K562 (cell line): ENCODE data around the gene RITA1. TPM values are rescaled to one million over a fixed set of nuclear protein-coding genes. Genes with fewer than 3 reads are reported as not detected.
A peak's percentile ranks its signal among the peaks of the same experiment; 100 is the strongest.

ENCODE experiments used
- CBFA2T2 ChIP-seq: fragments of 450-650 bp; conservative IDR thresholded peaks from 2 replicates; pipeline ENCODE4 v1.6.1; 2017; ENCODE audit warnings: mild to moderate bottlenecking
- CHD2 ChIP-seq: IDR thresholded peaks from 2 replicates; pipeline ENCODE4 v1.6.1; 2011; ENCODE audit warnings: low read depth, low read length
- CTBP1 ChIP-seq: fragments of 450-650 bp; IDR thresholded peaks from 2 replicates; pipeline ENCODE4 v1.6.1; 2016; ENCODE audit warnings: borderline replicate concordance
- DPF2 ChIP-seq: fragments of 450-650 bp; IDR thresholded peaks from 2 replicates; pipeline ENCODE4 v1.6.1; 2016
- EP300 ChIP-seq: IDR thresholded peaks from 2 replicates; pipeline ENCODE4 v1.6.1; 2012; ENCODE audit warnings: low read length, improper control_type of control experiment
- EP400 ChIP-seq: fragments of 450-650 bp; IDR thresholded peaks from 2 replicates; pipeline ENCODE4 v1.6.1; 2017; ENCODE audit warnings: antibody characterized with exemption, mild to moderate bottlenecking, moderate library complexity
- ETV1 ChIP-seq: fragments of 450-650 bp; conservative IDR thresholded peaks from 2 replicates; pipeline ENCODE4 v1.6.1; 2016; ENCODE audit warnings: missing genetic modification characterization, control low read depth, low read depth, missing compliant biosample characterization
- GATAD2B ChIP-seq: fragments of 450-650 bp; IDR thresholded peaks from 2 replicates; pipeline ENCODE4 v1.6.1; 2017; ENCODE audit warnings: mild to moderate bottlenecking, borderline replicate concordance
- HNRNPLL ChIP-seq: fragments of 200-400 bp; formaldehyde crosslinking; IDR thresholded peaks from 2 replicates; pipeline ENCODE4 v1.6.1; 2017; ENCODE audit warnings: low read length, low read depth, mild to moderate bottlenecking; ENCODE audit not compliant: poor library complexity, severe bottlenecking
- L3MBTL2 ChIP-seq: fragments of 450-650 bp; IDR thresholded peaks from 2 replicates; pipeline ENCODE4 v1.6.1; 2016; ENCODE audit warnings: mild to moderate bottlenecking, moderate library complexity
- NFYB ChIP-seq: IDR thresholded peaks from 2 replicates; pipeline ENCODE4 v1.6.1; 2011; ENCODE audit warnings: mild to moderate bottlenecking, moderate library complexity; ENCODE audit not compliant: insufficient read length; ENCODE audit errors: extremely low read depth
- RAD51 ChIP-seq: fragments of 450-650 bp; IDR thresholded peaks from 2 replicates; pipeline ENCODE4 v1.7.1; 2016; ENCODE audit warnings: low read depth, mild to moderate bottlenecking, borderline replicate concordance
- RBM25 ChIP-seq: fragments of 200-400 bp; formaldehyde crosslinking; IDR thresholded peaks from 2 replicates; pipeline ENCODE4 v1.6.1; 2018; ENCODE audit warnings: low read length, low read depth, moderate library complexity; ENCODE audit not compliant: severe bottlenecking
- SP2 ChIP-seq: IDR thresholded peaks from 2 replicates; pipeline ENCODE4 v1.6.1; 2011; ENCODE audit warnings: mild to moderate bottlenecking, low read depth, low read length, moderate library complexity; ENCODE audit not compliant: poor library complexity, severe bottlenecking; ENCODE audit errors: extremely low read depth
- TAF1 ChIP-seq: IDR thresholded peaks from 2 replicates; pipeline ENCODE4 v1.6.1; 2011; ENCODE audit warnings: mild to moderate bottlenecking, low read length, moderate library complexity; ENCODE audit not compliant: insufficient read depth, control insufficient read depth, severe bottlenecking; ENCODE audit errors: extremely low read depth
- ZNF121 ChIP-seq: sonication (generic); formaldehyde crosslinking; conservative IDR thresholded peaks from 2 replicates; pipeline ENCODE4 v1.8.0; 2022; ENCODE audit warnings: missing genetic modification reagents
- ZNF583 ChIP-seq: fragments of 250-450 bp; sonication (Bioruptor Pico); IDR thresholded peaks from 2 replicates; pipeline ENCODE4 v1.4.0; 2020
- ZNF695 ChIP-seq: fragments of 450-650 bp; formaldehyde crosslinking; IDR thresholded peaks from 2 replicates; pipeline ENCODE4 v1.4.0; 2020; ENCODE audit warnings: mild to moderate bottlenecking, moderate library complexity
- polyA plus RNA-seq, 8 experiments: library from polyadenylated mRNA; depleted of rRNA in 4 of 8; stranded (reverse) in 5 of 8; unstranded in 3 of 8; fragments of >200 nt; fragmentation: Nextera tagmentation in 2 of 8; fragmentation: Illumina TruSeq in 1 of 8; extraction: Ambion mirVana in 2 of 8; extraction: Trizol in 1 of 8; gene quantifications; 2 replicates each; pipeline versions ENCODE4 v1.2.1 to v1.2.3, GENCODE V29; 2011 to 2014; ENCODE audit warnings: inconsistent platforms in 1 of 8, missing spikeins in 1 of 8
- total RNA-seq, 7 experiments: library from RNA; depleted of rRNA in 6 of 7; stranded (reverse); fragments of >200 nt in 6 of 7; fragmentation: Illumina TruSeq in 2 of 7; extraction: Trizol in 2 of 7; gene quantifications; 2 replicates each; pipeline versions ENCODE4 v1.2.1 to v1.2.3, GENCODE V29; 2011 to 2021; ENCODE audit warnings: low replicate concordance in 1 of 7
- TF ChIP-seq, protein P1 (sequence below): fragments of 250-450 bp; sonication (Bioruptor Pico); IDR thresholded peaks from 2 replicates; pipeline ENCODE4 v1.8.0; 2022; ENCODE audit warnings: inconsistent platforms
- TF ChIP-seq, protein P2 (sequence below): sonication (generic); formaldehyde crosslinking; IDR thresholded peaks from 2 replicates; pipeline ENCODE4 v1.9.0; 2022; ENCODE audit warnings: mild to moderate bottlenecking, missing genetic modification reagents
- TF ChIP-seq, protein P3 (sequence below): fragments of 250-450 bp; sonication (Bioruptor Pico); IDR thresholded peaks from 2 replicates; pipeline ENCODE4 v1.5.0; 2020; ENCODE audit warnings: mild to moderate bottlenecking, borderline replicate concordance
- TF ChIP-seq, protein P4 (sequence below), 2 experiments: IDR thresholded peaks in 1 of 2; conservative IDR thresholded peaks in 1 of 2; 2 replicates each; pipeline ENCODE4 v1.6.1; 2016; ENCODE audit warnings: low read depth in 2 of 2, mild to moderate bottlenecking in 1 of 2, missing compliant biosample characterization in 1 of 2, missing genetic modification characterization in 1 of 2, moderate library complexity in 1 of 2

Gene RITA1
- total and polyA plus RNA-seq, 9 of the 15 experiments (the other 6 are each of a cell fraction or from before 2014, with no cell fraction given), result 2.8 to 40.4 (median 18.0) TPM

DNA sequence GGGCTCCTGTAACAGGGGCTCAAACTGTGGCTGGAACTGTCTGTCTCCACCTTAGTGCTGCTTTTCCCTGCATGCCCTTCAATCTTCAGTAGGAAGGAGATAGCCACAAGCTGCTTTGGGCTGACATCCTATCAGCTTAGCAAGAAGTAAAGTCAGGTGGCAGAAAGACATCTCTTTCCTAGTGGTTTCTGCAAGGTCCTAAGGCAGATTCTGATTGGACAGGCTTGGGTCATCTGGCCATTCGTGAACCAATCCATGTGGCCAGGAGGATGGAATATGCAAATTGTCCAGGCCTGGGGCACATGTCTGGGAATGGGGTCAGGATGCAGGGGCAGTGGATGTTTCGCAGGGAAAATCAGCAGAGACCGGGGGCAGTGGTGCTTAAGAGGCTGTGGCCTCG is 5.2 kb downstream of the RITA1 start (continued):
- TF ChIP-seq CTBP1, result peak; percentile 41; the same call in 1 of the 2 replicates
- TF ChIP-seq, protein P1, sequence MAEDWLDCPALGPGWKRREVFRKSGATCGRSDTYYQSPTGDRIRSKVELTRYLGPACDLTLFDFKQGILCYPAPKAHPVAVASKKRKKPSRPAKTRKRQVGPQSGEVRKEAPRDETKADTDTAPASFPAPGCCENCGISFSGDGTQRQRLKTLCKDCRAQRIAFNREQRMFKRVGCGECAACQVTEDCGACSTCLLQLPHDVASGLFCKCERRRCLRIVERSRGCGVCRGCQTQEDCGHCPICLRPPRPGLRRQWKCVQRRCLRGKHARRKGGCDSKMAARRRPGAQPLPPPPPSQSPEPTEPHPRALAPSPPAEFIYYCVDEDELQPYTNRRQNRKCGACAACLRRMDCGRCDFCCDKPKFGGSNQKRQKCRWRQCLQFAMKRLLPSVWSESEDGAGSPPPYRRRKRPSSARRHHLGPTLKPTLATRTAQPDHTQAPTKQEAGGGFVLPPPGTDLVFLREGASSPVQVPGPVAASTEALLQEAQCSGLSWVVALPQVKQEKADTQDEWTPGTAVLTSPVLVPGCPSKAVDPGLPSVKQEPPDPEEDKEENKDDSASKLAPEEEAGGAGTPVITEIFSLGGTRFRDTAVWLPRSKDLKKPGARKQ, result no peak
- TF ChIP-seq CBFA2T2, result peak; percentile 53
- peak; percentile 76 for TF ChIP-seq RBM25
- TF ChIP-seq, protein P2, sequence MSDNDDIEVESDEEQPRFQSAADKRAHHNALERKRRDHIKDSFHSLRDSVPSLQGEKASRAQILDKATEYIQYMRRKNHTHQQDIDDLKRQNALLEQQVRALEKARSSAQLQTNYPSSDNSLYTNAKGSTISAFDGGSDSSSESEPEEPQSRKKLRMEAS (CRISPR knock-in tag), result peak; percentile 12; the same call in 1 of the 2 replicates
- peak; percentile 54; the same call in 1 of the 2 replicates for TF ChIP-seq L3MBTL2
- no peak for TF ChIP-seq ZNF583 (CRISPR knock-in tag)
- TF ChIP-seq DPF2, result 0 out of 2 replicates have a peak, but pooled peaks have one; percentile 17
- peak; percentile 46 for TF ChIP-seq SP2
- TF ChIP-seq TAF1, result no peak
- TF ChIP-seq, protein P3, sequence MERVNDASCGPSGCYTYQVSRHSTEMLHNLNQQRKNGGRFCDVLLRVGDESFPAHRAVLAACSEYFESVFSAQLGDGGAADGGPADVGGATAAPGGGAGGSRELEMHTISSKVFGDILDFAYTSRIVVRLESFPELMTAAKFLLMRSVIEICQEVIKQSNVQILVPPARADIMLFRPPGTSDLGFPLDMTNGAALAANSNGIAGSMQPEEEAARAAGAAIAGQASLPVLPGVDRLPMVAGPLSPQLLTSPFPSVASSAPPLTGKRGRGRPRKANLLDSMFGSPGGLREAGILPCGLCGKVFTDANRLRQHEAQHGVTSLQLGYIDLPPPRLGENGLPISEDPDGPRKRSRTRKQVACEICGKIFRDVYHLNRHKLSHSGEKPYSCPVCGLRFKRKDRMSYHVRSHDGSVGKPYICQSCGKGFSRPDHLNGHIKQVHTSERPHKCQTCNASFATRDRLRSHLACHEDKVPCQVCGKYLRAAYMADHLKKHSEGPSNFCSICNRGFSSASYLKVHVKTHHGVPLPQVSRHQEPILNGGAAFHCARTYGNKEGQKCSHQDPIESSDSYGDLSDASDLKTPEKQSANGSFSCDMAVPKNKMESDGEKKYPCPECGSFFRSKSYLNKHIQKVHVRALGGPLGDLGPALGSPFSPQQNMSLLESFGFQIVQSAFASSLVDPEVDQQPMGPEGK (CRISPR knock-in tag), result no peak
- TF ChIP-seq ZNF695, result no peak
- TF ChIP-seq GATAD2B, result no peak
- peak; percentile 2; the same call in 1 of the 2 replicates for TF ChIP-seq EP300
- TF ChIP-seq RAD51, result peak; percentile 91
- peak; percentile 35 for TF ChIP-seq ZNF121 (CRISPR knock-in tag)
- peak; percentile 56; the same call in 1 of the 2 replicates for TF ChIP-seq CHD2
- TF ChIP-seq, protein P4, sequence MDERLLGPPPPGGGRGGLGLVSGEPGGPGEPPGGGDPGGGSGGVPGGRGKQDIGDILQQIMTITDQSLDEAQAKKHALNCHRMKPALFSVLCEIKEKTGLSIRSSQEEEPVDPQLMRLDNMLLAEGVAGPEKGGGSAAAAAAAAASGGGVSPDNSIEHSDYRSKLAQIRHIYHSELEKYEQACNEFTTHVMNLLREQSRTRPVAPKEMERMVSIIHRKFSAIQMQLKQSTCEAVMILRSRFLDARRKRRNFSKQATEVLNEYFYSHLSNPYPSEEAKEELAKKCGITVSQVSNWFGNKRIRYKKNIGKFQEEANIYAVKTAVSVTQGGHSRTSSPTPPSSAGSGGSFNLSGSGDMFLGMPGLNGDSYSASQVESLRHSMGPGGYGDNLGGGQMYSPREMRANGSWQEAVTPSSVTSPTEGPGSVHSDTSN (CRISPR knock-in tag; IDR thresholded peaks at IDR 0.05; ENCODE audit: low read depth), result no peak
- TF ChIP-seq, protein P4 (tag; conservative IDR thresholded peaks at IDR 0.05; ENCODE audit: low read depth), result no peak
- peak; percentile 87 for TF ChIP-seq NFYB
- 0 out of 2 replicates have a peak, but pooled peaks have one; percentile 37 for TF ChIP-seq ETV1 (tag)
- no peak for TF ChIP-seq HNRNPLL
- 0 out of 2 replicates have a peak, but pooled peaks have one; percentile 44 for TF ChIP-seq EP400
